GM19468 (cell line): ENCODE data around the gene TMEM25.
"Not testable (repeated sequence)": the region's sequence is repeated elsewhere in the genome, so short reads cannot be mapped to it uniquely, and the experiment has no call there.

ENCODE experiments used
- ATAC-seq: cut with Tn5 transposase; IDR thresholded peaks from one replicate; pipeline ENCODE4 v1.9.1; 2021; ENCODE audit warnings: mild to moderate bottlenecking, moderate library complexity, moderate number of reproducible peaks; ENCODE audit not compliant: unreplicated experiment; ENCODE audit errors: extremely low read depth

Gene TMEM25

DNA sequence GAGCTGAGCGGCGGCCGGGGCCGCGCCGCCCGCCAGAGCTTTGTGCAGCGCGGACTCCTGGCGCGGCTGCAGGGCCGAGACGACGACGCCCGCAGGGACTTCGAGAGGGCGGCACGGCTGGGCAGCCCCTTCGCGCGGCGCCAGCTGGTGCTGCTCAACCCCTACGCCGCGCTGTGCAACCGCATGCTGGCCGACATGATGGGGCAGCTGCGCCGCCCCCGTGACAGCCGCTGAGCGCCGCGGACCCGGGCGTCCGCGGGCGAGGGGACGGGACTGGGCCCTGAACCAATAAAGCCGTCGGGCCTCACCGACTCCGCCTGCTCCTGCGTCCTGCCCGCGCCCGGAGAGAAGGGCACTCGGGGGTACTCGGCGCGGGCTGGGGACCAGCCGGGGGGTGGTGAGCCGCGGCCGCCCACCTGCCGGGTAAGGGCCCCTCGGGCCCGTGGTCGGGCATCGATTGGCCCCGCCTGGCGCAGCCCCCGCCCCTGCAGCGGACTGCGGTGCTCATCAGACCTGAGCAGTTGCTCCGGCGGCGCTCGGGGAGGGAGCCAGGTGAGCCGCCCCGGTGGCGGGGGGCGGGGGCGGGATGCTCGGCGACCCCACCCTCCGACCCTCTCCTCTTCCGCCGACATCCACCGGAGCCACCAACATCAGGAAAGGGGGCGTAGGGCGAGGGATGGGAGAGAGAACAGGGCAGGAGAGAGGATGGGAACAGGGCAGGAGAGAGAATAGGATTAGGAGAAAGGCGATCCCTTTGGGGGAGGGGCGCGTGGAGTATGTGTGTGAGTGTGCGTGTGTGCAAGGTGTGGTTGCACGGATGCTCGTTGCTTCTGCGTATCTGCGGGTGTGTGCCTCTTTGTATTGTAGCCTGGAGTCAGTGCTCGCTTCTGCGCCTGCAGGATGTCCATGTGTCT, at the start of gene TMEM25:
Gene TMEM25, plus strand, starts transcription at position 510 of the 914 bp plus-strand sequence. CDS start 610 bp downstream, outside the sequence.
- peak; percentile 16 for ATAC-seq

DNA sequence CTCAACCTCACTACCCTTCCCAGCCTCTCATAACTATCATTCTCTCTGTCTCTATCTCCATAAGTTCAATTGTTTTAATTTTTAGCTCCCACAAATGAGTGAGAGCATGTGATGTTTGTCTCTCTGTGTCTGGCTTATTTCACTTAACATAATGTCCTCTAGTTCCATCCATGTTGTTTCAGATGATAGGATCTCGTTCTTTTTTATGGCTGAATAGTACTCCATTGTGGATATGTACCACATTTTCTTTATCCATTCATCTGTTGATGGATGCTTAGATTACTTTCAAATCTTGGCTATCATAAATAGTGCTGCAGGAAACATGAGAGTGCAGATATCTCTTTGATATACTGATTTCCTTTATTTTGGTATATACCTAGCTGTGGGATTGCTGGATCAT, 49.8 kb upstream of the TMEM25 start:
- not testable (repeated sequence) for ATAC-seq

- ATAC-seq: no peak
Observed at GRCh38 chr11:118484405-118484804, 46.6 kb upstream of the TMEM25 start.

GRCh38 chr11:118485273-118485672, 45.7 kb upstream of the TMEM25 start:
- no peak for ATAC-seq

GRCh38 chr11:118488480-118489109, 42.4 kb upstream of the TMEM25 start:
- ATAC-seq: no peak

DNA sequence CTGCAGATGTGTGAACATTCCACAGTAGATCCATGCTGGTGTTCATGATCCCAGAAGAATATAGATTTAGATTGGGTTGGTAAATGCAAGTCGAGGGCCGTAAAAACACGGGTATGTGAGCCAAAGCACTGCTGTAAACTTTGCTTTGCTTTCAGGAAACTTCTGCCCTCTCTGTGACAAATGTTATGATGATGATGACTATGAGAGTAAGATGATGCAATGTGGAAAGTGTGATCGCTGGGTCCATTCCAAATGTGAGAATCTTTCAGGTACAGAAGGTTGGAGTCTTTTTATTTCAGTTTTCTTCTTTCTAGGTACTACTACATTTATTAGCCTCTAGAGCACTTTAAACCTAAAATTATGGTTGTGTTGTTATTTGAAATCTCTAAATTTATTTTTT, 40.0 kb upstream of the TMEM25 start:
- ATAC-seq: no peak

GRCh38 chr11:118497831-118498230, 33.2 kb upstream of the TMEM25 start:
- ATAC-seq: no peak

DNA sequence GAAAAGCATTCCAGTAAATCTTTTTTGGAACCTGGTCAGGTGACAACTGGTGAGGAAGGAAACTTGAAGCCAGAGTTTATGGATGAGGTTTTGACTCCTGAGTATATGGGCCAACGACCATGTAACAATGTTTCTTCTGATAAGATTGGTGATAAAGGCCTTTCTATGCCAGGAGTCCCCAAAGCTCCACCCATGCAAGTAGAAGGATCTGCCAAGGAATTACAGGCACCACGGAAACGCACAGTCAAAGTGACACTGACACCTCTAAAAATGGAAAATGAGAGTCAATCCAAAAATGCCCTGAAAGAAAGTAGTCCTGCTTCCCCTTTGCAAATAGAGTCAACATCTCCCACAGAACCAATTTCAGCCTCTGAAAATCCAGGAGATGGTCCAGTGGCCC, 27.8 kb upstream of the TMEM25 start:
- ATAC-seq: no peak

DNA sequence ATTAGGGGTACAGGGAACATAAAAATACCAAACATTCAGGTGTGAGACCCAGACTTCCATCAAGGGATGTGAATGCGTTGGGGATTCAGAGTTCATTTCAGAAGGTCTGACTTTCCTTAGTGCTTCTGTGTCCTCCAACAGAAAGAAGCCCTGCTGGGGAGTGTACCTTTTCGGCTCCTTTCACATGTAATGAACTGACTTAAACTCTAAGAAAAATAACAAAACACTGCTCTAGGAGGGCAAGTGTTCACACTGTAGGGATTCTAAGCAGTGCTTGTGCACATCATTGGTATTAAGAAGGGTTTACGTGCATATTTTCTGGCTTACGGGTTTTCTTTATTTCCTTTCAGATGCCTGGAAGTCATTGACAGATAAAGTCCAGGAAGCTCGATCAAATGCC, 19.4 kb upstream of the TMEM25 start:
- no peak for ATAC-seq

DNA sequence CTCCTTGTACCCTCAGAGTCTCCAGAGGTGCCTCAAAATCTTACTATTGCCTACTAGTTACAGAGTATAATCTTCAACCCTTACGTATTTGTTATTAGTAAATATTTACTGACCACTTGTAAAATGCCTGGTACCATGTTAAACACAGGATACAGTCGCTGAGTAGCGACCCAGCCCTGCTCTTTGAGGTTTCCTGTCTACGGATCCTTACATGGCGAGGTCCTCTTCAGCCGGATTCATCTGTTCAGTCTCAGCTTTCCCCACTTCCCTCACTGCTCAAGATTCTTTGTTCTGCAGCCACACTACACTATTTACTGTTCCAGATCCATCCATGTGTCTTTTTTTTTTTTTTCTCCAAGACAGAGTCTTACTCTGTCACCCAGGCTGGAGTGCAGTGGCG, 16.9 kb upstream of the TMEM25 start:
- ATAC-seq: no peak

- no peak for ATAC-seq
Observed at GRCh38 chr11:118519549-118519948, 11.4 kb upstream of the TMEM25 start.

DNA sequence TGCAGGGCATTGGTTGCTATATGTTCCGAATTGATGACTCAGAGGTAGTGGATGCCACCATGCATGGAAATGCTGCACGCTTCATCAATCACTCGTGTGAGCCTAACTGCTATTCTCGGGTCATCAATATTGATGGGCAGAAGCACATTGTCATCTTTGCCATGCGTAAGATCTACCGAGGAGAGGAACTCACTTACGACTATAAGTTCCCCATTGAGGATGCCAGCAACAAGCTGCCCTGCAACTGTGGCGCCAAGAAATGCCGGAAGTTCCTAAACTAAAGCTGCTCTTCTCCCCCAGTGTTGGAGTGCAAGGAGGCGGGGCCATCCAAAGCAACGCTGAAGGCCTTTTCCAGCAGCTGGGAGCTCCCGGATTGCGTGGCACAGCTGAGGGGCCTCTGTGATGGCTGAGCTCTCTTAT, 9.1 kb upstream of the TMEM25 start:
- no peak for ATAC-seq

GRCh38 chr11:118522571-118523072, 8.4 kb upstream of the TMEM25 start:
- no peak for ATAC-seq

DNA sequence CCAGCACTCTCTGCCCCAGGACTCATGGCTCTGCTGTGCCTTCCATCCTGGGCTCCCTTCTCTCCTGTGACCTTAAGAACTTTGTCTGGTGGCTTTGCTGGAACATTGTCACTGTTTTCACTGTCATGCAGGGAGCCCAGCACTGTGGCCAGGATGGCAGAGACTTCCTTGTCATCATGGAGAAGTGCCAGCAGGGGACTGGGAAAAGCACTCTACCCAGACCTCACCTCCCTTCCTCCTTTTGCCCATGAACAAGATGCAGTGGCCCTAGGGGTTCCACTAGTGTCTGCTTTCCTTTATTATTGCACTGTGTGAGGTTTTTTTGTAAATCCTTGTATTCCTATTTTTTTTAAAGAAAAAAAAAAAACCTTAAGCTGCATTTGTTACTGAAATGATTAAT, 6.6 kb upstream of the TMEM25 start:
- ATAC-seq: no peak

- no peak for ATAC-seq
Observed at GRCh38 chr11:118524757-118525470, 6.1 kb upstream of the TMEM25 start.

DNA sequence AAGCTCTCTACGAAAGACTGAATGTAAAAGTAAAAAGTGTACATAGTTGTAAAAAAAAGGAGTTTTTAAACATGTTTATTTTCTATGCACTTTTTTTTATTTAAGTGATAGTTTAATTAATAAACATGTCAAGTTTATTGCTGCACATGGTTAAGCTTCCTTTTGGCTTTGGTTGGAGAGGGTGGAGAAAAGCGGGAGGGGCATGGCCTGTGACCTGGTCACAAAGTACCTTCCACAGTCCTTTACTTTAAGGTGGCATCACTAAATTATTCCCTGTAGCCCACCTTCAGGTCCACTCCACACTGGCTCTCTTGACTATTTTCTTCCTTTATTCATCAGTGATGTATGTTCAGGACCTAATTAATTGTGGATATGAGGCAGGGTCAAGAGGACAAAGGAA, 4.3 kb upstream of the TMEM25 start:
- ATAC-seq: no peak

DNA sequence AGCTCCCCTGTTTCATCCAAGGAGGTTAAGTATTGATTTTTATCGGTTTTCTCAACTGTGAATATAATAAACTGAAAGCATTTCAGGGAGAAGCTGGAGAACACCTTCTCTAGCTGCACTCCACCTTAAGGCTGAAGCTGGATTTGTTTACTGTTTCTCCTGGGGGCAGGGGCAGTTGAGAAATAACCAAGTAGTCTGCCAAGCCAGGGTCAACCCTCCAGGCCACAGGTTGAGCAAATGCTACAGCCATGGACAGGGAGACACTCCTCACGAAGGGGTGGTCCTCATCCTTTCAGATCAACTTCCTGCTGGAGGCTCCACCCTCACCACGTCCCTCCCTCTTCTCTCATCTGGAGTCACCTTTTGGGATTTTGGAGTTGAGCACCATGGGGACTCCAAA, 3.9 kb upstream of the TMEM25 start, which contains the start of gene TTC36:
Gene TTC36, plus strand, starts transcription at position 366 of the 400 bp plus-strand sequence. Its CDS starts 21 bp downstream, at position 387.
- no peak for ATAC-seq

- ATAC-seq: no peak
Observed at GRCh38 chr11:118528511-118528910, 2.5 kb upstream of the TMEM25 start.

DNA sequence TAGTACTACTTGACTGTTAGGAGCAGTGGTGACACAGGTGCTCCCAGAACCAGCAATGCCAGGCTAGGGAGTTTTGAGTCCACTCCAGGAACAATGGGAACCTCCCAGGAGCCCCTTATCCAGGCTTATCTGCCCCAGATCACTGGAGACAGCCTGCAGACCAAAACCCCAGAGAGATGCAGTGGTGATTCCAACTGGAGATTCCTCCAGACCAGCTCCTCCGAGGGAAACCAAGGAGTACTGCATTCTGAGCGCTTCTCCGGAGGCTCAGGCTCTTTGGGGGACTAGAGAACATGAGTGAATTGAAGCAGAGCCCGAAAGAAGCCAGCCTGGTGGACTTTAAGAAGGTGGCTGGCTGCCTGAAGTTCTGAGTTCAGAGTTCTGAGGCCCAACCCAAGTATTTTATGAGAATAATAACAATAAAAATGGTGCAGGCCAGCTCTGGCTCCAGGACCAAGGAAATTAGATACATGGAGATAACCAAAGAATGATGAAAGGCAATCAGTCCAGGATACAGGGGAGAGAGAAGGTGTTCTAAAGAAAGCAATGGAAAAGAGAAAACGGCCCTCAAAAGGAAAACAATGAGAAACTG, 1.3 kb upstream of the TMEM25 start:
- no peak for ATAC-seq

GRCh38 chr11:118530180-118530682, 761 bp upstream of the TMEM25 start:
- no peak for ATAC-seq
